ENCODE data around the gene TEX10.

DNA sequence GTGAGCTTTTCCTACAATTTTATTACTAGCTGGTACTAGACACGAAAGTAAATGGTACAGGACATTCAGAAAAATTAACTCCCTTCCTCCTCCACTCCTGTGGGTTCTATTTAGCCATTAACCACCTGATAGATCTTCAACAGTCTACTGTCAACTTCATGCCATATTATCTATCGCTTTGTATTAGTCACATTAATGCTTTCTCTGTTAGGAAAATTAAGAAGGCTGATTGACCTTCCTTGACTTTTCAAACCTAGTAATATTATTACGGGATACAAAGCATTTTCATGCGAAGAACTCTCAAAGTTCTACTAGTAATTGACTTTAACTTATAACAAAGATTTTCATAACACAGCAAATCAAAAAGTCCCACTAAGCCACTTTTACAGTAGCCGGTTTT is 1.2 kb downstream of the TEX10 start:
- no peak for TF ChIP-seq POLR2A (IDR thresholded peaks at IDR 0.05)
- TF ChIP-seq, protein P1, sequence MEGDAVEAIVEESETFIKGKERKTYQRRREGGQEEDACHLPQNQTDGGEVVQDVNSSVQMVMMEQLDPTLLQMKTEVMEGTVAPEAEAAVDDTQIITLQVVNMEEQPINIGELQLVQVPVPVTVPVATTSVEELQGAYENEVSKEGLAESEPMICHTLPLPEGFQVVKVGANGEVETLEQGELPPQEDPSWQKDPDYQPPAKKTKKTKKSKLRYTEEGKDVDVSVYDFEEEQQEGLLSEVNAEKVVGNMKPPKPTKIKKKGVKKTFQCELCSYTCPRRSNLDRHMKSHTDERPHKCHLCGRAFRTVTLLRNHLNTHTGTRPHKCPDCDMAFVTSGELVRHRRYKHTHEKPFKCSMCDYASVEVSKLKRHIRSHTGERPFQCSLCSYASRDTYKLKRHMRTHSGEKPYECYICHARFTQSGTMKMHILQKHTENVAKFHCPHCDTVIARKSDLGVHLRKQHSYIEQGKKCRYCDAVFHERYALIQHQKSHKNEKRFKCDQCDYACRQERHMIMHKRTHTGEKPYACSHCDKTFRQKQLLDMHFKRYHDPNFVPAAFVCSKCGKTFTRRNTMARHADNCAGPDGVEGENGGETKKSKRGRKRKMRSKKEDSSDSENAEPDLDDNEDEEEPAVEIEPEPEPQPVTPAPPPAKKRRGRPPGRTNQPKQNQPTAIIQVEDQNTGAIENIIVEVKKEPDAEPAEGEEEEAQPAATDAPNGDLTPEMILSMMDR (IDR thresholded peaks at IDR 0.05): no peak

Measured in body of pancreas (tissue), 4 donors.